ENCODE results near the gene PACSIN2.

GRCh38 chr22:42932197-42932519 lies 82.8 kb downstream of the PACSIN2 start:
- TF ChIP-seq TAF1 (IDR thresholded peaks at IDR 0.05; ENCODE audit: borderline replicate concordance, insufficient read depth, low read length), result no peak
- TF ChIP-seq POLR2AphosphoS5 (IDR thresholded peaks at IDR 0.05; ENCODE audit: low read depth, low read length), result no peak
- TF ChIP-seq REST (IDR thresholded peaks at IDR 0.05; ENCODE audit: insufficient read depth in 1 of 2, low read depth in 2 of 2, low read length in 2 of 2), result no peak

All from PFSK-1 (cell line).